Measurements from ENCODE around the gene FSTL5. TPM values are rescaled to one million over a fixed set of nuclear protein-coding genes. Genes with fewer than 3 reads are reported as not detected.

The FSTL5 gene
- total and polyA plus RNA-seq, 4 donors, result 0.01 to 0.08 TPM; not detected in 2

- TF ChIP-seq, protein P1, sequence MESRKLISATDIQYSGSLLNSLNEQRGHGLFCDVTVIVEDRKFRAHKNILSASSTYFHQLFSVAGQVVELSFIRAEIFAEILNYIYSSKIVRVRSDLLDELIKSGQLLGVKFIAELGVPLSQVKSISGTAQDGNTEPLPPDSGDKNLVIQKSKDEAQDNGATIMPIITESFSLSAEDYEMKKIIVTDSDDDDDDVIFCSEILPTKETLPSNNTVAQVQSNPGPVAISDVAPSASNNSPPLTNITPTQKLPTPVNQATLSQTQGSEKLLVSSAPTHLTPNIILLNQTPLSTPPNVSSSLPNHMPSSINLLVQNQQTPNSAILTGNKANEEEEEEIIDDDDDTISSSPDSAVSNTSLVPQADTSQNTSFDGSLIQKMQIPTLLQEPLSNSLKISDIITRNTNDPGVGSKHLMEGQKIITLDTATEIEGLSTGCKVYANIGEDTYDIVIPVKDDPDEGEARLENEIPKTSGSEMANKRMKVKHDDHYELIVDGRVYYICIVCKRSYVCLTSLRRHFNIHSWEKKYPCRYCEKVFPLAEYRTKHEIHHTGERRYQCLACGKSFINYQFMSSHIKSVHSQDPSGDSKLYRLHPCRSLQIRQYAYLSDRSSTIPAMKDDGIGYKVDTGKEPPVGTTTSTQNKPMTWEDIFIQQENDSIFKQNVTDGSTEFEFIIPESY (IDR thresholded peaks at IDR 0.05), result no peak
- no peak for TF ChIP-seq JUND (IDR thresholded peaks at IDR 0.05)
- no peak for TF ChIP-seq ATF3 (IDR thresholded peaks at IDR 0.05)
- TF ChIP-seq FOXA1 (IDR thresholded peaks at IDR 0.05), result no peak
- no peak for TF ChIP-seq NR2F2 (IDR thresholded peaks at IDR 0.05)
- no peak for TF ChIP-seq SP1 (IDR thresholded peaks at IDR 0.05)
- TF ChIP-seq HNF4G (IDR thresholded peaks at IDR 0.05), result no peak
- no peak for TF ChIP-seq MAX (IDR thresholded peaks at IDR 0.05)
- no peak for TF ChIP-seq RAD21 (IDR thresholded peaks at IDR 0.05)
- no peak for TF ChIP-seq RXRA (IDR thresholded peaks at IDR 0.05)
- TF ChIP-seq YY1 (IDR thresholded peaks at IDR 0.05), result no peak
- no peak for TF ChIP-seq TAF1 (conservative IDR thresholded peaks at IDR 0.05)
Observed at GRCh38 chr4:161382655-161383054, 781.1 kb downstream of the FSTL5 start (continued).

DNA sequence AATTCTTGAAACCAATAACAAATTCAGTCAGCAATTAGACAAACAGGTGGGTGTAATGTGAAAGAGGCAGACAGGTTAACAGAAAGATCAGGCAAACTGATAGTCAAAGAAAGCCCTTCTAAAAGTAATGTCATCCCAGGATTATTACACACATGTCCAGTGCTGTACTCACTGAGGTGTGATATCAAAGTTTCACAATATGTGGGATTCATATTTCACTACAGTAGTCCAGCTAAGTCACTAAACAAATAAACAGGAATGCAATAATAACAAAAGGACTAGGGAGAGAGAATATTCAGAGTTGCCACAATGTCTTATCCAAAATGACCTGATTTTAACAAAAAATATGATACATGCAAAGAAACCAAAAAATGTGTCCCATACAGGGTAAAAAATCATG is 787.5 kb downstream of the FSTL5 start:
- Histone ChIP-seq H3K9ac (ENCODE audit: low read depth in 1 of 2, low read length in 2 of 2) (no peak overlapping the region), H3K27me3 (ENCODE audit: control insufficient read depth in 4 of 4, insufficient read depth in 4 of 4, low read length in 3 of 4) (no peaks in the 10 kb centered on the region), H3K27ac (ENCODE audit: low read depth in 1 of 2, low read length in 2 of 2) (no peak overlapping the region), H3K36me3 (ENCODE audit: control insufficient read depth in 4 of 4, insufficient read depth in 3 of 4, low read depth in 1 of 4, low read length in 3 of 4) (no peaks in the 10 kb centered on the region), H3K4me1 (ENCODE audit: control insufficient read depth in 4 of 4, insufficient read depth in 4 of 4, low read length in 3 of 4) (no peaks in the 10 kb centered on the region), H3K4me3 (ENCODE audit: low read depth in 1 of 3, low read length in 3 of 3) (no peak overlapping the region), H3K9me3 (ENCODE audit: control insufficient read depth in 4 of 4, low read length in 3 of 4) (peaks cover 0 to 9% (median 1%) of the 10 kb centered on the region in 4 donors)
- TF ChIP-seq TAF1 (conservative IDR thresholded peaks at IDR 0.05) (no peak), ATF3 (IDR thresholded peaks at IDR 0.05) (no peak), FOXA2 (IDR thresholded peaks at IDR 0.05) (no peak), NR2F2 (IDR thresholded peaks at IDR 0.05) (no peak), MAX (IDR thresholded peaks at IDR 0.05) (no peak), RAD21 (IDR thresholded peaks at IDR 0.05) (no peak), HNF4A (conservative IDR thresholded peaks at IDR 0.05) (no peak), GABPA (IDR thresholded peaks at IDR 0.05 in 1 of 2, conservative IDR thresholded peaks at IDR 0.05 in 1 of 2) (no peak), EGR1 (IDR thresholded peaks at IDR 0.05; ENCODE audit: low read depth in 2 of 2) (no peak), HNF4G (IDR thresholded peaks at IDR 0.05) (no peak), SP1 (IDR thresholded peaks at IDR 0.05) (no peak), JUND (IDR thresholded peaks at IDR 0.05) (no peak), YY1 (IDR thresholded peaks at IDR 0.05) (no peak), FOXA1 (IDR thresholded peaks at IDR 0.05) (no peak), RXRA (IDR thresholded peaks at IDR 0.05) (no peak)
- TF ChIP-seq, protein P1 (IDR thresholded peaks at IDR 0.05), result no peak
- TF ChIP-seq, protein P2, sequence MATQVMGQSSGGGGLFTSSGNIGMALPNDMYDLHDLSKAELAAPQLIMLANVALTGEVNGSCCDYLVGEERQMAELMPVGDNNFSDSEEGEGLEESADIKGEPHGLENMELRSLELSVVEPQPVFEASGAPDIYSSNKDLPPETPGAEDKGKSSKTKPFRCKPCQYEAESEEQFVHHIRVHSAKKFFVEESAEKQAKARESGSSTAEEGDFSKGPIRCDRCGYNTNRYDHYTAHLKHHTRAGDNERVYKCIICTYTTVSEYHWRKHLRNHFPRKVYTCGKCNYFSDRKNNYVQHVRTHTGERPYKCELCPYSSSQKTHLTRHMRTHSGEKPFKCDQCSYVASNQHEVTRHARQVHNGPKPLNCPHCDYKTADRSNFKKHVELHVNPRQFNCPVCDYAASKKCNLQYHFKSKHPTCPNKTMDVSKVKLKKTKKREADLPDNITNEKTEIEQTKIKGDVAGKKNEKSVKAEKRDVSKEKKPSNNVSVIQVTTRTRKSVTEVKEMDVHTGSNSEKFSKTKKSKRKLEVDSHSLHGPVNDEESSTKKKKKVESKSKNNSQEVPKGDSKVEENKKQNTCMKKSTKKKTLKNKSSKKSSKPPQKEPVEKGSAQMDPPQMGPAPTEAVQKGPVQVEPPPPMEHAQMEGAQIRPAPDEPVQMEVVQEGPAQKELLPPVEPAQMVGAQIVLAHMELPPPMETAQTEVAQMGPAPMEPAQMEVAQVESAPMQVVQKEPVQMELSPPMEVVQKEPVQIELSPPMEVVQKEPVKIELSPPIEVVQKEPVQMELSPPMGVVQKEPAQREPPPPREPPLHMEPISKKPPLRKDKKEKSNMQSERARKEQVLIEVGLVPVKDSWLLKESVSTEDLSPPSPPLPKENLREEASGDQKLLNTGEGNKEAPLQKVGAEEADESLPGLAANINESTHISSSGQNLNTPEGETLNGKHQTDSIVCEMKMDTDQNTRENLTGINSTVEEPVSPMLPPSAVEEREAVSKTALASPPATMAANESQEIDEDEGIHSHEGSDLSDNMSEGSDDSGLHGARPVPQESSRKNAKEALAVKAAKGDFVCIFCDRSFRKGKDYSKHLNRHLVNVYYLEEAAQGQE (IDR thresholded peaks at IDR 0.05), result no peak
- DNase-seq (ENCODE audit: low spot score), result no peak
